Bronchial epithelial cell (primary cell): Measurements from ENCODE around the gene PCBP4. TPM values are rescaled to one million over a fixed set of nuclear protein-coding genes. Genes with fewer than 3 reads are reported as not detected.

ENCODE experiments used
- DNase-seq: peaks from one replicate; pipeline ENCODE4 v3.0.0-alpha.2; 2010; ENCODE audit warnings: low read depth
- FAIRE-seq: peaks from 2 replicates; lab custom pipeline; 2011; peaks lifted over from hg19 to GRCh38; lab: Jason Lieb, UNC
- H3K27me3 ChIP-seq: 2 replicates; pipeline ENCODE4 v1.5.1; 2011; ENCODE audit warnings: low read length; ENCODE audit not compliant: control insufficient read depth, insufficient read depth
- H3K36me3 ChIP-seq: 2 replicates; pipeline ENCODE4 v1.5.1; 2011; ENCODE audit warnings: low read length; ENCODE audit not compliant: control insufficient read depth, insufficient read depth
- H3K4me3 ChIP-seq: 2 replicates; pipeline ENCODE4 v1.5.1; 2011; ENCODE audit warnings: mild to moderate bottlenecking, low read depth, low read length, control low read depth
- total RNA-seq: library from RNA; depleted of rRNA; stranded (reverse); fragments of >200 nt; gene quantifications from 2 replicates; pipeline ENCODE4 v1.2.1, GENCODE V29; 2014
- TF ChIP-seq, protein P1 (sequence below): IDR thresholded peaks from 2 replicates; pipeline ENCODE4 v1.5.1; 2011; ENCODE audit warnings: mild to moderate bottlenecking, moderate library complexity, low read length, control low read depth, inconsistent platforms; ENCODE audit not compliant: insufficient read depth, severe bottlenecking

Gene PCBP4
- total RNA-seq, 1 donor from 2014 or later = 15.3 TPM

DNA sequence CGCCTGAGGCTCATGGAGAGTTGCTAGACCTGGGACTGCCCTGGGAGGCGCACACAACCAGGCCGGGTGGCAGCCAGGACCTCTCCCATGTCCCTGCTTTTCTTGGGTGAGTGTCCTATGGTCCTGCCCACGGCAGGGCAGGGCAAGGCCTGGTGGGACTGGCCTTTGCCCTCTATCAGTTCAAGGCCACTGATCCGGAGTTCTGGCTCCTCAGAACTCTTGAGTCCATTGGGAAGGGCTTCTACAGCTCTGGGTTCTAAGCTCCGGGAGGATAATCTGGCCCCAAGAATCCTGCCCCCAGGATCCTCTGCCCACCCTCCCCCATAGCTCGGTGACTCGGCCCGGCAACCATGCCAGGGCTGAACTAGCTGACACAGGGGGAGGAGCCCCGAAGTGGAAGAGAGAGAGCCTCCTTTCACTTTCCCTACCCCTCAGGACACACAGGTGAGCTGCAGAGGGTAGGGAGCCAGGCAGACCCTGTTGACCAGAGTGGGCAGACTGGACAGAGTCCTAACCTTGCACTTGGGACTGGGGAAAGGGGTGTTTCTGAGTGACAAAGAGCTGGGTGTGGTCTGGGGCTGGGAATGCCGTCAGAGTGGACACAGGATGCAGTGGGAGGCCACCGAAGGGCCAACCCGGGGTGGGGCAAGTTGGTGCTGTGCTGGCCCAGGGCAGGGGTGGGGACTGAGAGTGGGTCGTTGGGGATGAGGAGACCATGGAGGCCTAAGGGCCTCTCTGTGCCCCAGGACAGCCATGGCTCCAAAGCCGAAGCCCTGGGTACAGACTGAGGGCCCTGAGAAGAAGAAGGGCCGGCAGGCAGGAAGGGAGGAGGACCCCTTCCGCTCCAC lies 24.4 kb downstream of the PCBP4 start:
- Histone ChIP-seq H3K27me3 (no peaks in the 10 kb centered on the region), H3K4me3 (peak overlapping the region; percentile 27), H3K36me3 (peaks cover 7% of the 10 kb centered on the region)
- no peak for FAIRE-seq
- peak; percentile 44 for DNase-seq
- TF ChIP-seq, protein P1, sequence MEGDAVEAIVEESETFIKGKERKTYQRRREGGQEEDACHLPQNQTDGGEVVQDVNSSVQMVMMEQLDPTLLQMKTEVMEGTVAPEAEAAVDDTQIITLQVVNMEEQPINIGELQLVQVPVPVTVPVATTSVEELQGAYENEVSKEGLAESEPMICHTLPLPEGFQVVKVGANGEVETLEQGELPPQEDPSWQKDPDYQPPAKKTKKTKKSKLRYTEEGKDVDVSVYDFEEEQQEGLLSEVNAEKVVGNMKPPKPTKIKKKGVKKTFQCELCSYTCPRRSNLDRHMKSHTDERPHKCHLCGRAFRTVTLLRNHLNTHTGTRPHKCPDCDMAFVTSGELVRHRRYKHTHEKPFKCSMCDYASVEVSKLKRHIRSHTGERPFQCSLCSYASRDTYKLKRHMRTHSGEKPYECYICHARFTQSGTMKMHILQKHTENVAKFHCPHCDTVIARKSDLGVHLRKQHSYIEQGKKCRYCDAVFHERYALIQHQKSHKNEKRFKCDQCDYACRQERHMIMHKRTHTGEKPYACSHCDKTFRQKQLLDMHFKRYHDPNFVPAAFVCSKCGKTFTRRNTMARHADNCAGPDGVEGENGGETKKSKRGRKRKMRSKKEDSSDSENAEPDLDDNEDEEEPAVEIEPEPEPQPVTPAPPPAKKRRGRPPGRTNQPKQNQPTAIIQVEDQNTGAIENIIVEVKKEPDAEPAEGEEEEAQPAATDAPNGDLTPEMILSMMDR = no peak

GRCh38 chr3:51941798-51942602 lies 25.3 kb downstream of the PCBP4 start, which contains the start of the genes PARP3 and RRP9:
TSS of gene PARP3 (plus strand) at chr3:51942363. CDS start at chr3:51943356, 993 bp downstream.
TSS of gene RRP9 (minus strand) at chr3:51941904. CDS start at chr3:51941867, 37 bp downstream.
- no peaks in the 10 kb centered on the region for H3K27me3 ChIP-seq
- TF ChIP-seq, protein P1 = peak; percentile 100
- peak within 1 kb of the TSS; percentile 93 for H3K4me3 ChIP-seq
- FAIRE-seq (peak; percentile 94), DNase-seq (peak; percentile 99)
- H3K36me3 ChIP-seq = peaks cover 15% of the 10 kb centered on the region

- TF ChIP-seq, protein P1 = no peak
- FAIRE-seq (no peak), DNase-seq (no peak)
- peaks cover 17% of the 10 kb centered on the region for H3K36me3 ChIP-seq
- H3K4me3 ChIP-seq = peak overlapping the region; percentile 93
- H3K27me3 ChIP-seq = no peaks in the 10 kb centered on the region
Measured at GRCh38 chr3:51941463-51941797, 25.8 kb downstream of the PCBP4 start.

GRCh38 chr3:51940648-51941462 lies 26.4 kb downstream of the PCBP4 start:
- Histone ChIP-seq H3K27me3 (no peaks in the 10 kb centered on the region), H3K36me3 (peaks cover 21% of the 10 kb centered on the region), H3K4me3 (peak overlapping the region; percentile 93)
- DNase-seq (no peak), FAIRE-seq (peak; percentile 96)
- TF ChIP-seq, protein P1 = no peak

GRCh38 chr3:51938780-51939425 lies 28.4 kb downstream of the PCBP4 start:
- TF ChIP-seq, protein P1 = no peak
- Histone ChIP-seq H3K4me3 (no peak overlapping the region), H3K27me3 (no peaks in the 10 kb centered on the region), H3K36me3 (peaks cover 33% of the 10 kb centered on the region)
- DNase-seq (no peak), FAIRE-seq (no peak)
